Activated B cell treated with CpG ODN at 0.5 μM for 24 hours (primary cell): ENCODE measurements around the gene EXOC3L1. TPM values are rescaled to one million over a fixed set of nuclear protein-coding genes. Genes with fewer than 3 reads are reported as not detected.
A peak's percentile ranks its signal among the peaks of the same experiment; 100 is the strongest.

Experiments used
- ATAC-seq: fragments of 200-7000 bp; cut with Tn5 transposase; one replicate; pipeline ENCODE4 v1.10.0; 2021; ENCODE audit warnings: low read depth, mild to moderate bottlenecking, moderate library complexity
- CTCF ChIA-PET: fragments of 350-600 bp; sonication (Branson Sonifier 250); formaldehyde crosslinking; loops from one replicate; lab custom pipeline; 2021; ENCODE audit warnings: antibody characterized with exemption; lab: Charles Lee
- POLR2A ChIA-PET: fragments of 350-600 bp; sonication (Branson Sonifier 250); formaldehyde crosslinking; loops from one replicate; lab custom pipeline; 2021; ENCODE audit warnings: antibody characterized with exemption; lab: Charles Lee
- DNase-seq: peaks from one replicate; pipeline ENCODE4 v3.0.0; 2022
- H3K27ac Mint-ChIP-seq: one replicate; pipeline ENCODE4 v1.8.0; 2020; ENCODE audit warnings: mixed read lengths
- H3K27me3 Mint-ChIP-seq: one replicate; pipeline ENCODE4 v1.8.0; 2021; ENCODE audit warnings: mixed read lengths
- H3K36me3 Mint-ChIP-seq: one replicate; pipeline ENCODE4 v1.8.0; 2021; ENCODE audit warnings: low read depth, mixed read lengths
- H3K4me1 Mint-ChIP-seq: one replicate; pipeline ENCODE4 v1.8.0; 2021; ENCODE audit warnings: mixed read lengths
- H3K4me3 Mint-ChIP-seq: one replicate; pipeline ENCODE4 v1.8.0; 2020; ENCODE audit warnings: mild to moderate bottlenecking, mixed read lengths
- H3K9me3 Mint-ChIP-seq: one replicate; pipeline ENCODE4 v1.8.0; 2020; ENCODE audit warnings: mixed read lengths
- CTCF ChIP-seq: fragments of 200-600 bp; IDR thresholded peaks from one replicate; pipeline ENCODE4 v1.8.0; 2022; ENCODE audit warnings: antibody characterized with exemption, mild to moderate bottlenecking
- intact Hi-C: fragments of 100-400 bp; cut with micrococcal nuclease; formaldehyde crosslinking; loops from one replicate; pipeline ENCODE4 v1.15.1; 2024
- total RNA-seq: library from RNA; stranded (reverse); gene quantifications from 2 replicates; pipeline ENCODE4 v1.2.3, GENCODE V29; 2022

The EXOC3L1 gene
- total RNA-seq, 1 donor from 2014 or later = not detected

DNA sequence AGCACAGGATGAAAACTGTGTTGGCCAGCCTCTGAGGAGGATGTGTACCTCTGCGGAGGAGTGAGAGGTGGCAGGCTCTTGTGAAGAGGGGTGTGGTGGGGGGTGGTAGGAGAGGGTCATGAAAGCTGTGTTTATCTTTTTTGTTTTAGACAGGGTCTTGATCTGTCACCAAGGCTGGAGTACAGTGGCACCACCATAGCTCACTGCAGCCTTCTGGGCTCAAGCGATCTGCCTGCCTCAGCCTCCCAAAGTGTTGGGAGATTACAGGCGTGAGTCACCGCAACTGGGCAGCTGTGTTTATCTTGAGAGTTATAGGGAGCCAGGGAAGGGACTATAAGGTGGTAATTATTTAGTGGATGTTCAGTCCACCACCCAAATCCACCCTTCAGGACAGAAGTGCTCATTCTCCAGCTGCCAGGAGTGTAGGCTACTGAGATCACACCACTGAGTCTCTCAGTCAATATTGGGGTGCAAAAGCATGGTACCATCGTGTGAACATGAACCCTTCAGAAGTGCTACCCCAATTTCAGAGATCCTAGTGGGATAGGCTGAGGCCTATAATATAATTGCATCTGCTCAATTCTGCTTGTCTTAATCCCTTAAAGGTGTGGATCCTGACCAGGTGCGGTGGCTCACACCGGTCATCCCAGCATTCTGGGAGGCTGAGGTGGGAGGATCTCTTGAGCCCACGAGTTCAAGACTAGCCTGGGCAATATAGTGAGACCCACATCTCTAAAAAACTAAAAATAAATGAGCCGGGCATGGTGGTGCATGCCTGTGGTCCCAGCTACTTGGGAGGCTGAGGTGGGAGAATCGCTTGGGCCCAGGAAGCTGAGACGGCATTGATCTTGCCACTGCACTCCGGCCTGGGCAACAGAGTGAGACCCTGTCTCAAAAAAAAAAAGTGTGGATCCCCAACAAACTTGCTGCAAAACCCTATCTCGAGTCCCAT lies 788 bp upstream of the EXOC3L1 start:
- Mint-ChIP-seq H3K9me3 (no peaks in the 10 kb centered on the region), H3K27ac (no peak overlapping the region), H3K4me3 (peak overlapping the region; percentile 87), H3K36me3 (peaks cover 24% of the 10 kb centered on the region), H3K27me3 (peaks cover 3% of the 10 kb centered on the region), H3K4me1 (peaks cover 27% of the 10 kb centered on the region)
- intact Hi-C loops = no loop called here
- DNase-seq (no peak), ATAC-seq (no peak)
- POLR2A ChIA-PET = no interaction called here
- no peak for TF ChIP-seq CTCF
- CTCF ChIA-PET = no interaction called here

DNA sequence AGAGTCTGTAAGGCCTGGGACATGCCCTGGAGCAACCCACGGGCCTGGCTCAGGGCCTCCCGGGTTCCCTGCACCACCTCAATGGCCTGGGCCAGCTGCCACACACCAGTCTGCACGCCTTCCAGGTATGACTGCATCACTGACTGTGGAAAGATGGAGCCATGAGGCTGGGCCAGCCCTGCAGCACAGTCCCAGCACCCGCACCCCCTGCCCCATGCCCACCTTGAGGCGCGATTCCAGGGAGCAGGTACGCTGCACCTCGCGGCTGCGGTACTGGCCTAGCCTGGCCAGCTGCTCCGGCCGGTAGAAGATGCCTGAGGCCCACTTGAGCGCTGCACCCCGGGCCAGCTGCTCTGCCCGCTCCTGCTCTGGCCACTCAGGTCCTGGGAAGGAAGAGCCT lies 1.1 kb downstream of the EXOC3L1 start:
- CTCF ChIA-PET = no interaction called here
- intact Hi-C loops = no loop called here
- peaks cover 36% of the 10 kb centered on the region for H3K4me1 Mint-ChIP-seq
- no peak overlapping the region for H3K4me3 Mint-ChIP-seq
- H3K27ac Mint-ChIP-seq = no peak overlapping the region
- H3K36me3 Mint-ChIP-seq = peaks cover 7% of the 10 kb centered on the region
- ATAC-seq (no peak), DNase-seq (no peak)
- POLR2A ChIA-PET = no interaction called here
- no peaks in the 10 kb centered on the region for H3K9me3 Mint-ChIP-seq
- no peak for TF ChIP-seq CTCF
- peaks cover 8% of the 10 kb centered on the region for H3K27me3 Mint-ChIP-seq

DNA sequence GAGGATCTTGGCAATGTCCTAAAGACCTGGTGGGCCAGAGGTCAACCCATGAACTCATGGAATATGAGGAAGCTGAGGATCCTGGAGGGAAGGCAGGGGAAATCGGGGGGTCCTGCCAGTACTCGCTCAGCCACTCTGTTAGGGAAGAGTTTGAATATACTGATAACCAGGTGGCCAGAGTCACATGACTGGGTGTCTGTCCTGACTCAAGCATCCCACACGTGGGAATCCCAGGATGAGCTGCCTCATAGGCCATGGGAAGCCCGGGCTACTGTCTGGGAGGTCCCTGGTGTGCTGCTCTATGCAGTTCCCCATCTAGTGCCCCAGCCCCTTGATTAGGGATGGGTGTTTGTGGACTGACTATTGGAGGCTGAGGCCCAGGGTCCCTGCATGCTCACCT lies 1.6 kb downstream of the EXOC3L1 start:
- no peak for TF ChIP-seq CTCF
- POLR2A ChIA-PET = no interaction called here
- peaks cover 3% of the 10 kb centered on the region for H3K36me3 Mint-ChIP-seq
- H3K4me1 Mint-ChIP-seq = peaks cover 32% of the 10 kb centered on the region
- no peak overlapping the region for H3K27ac Mint-ChIP-seq
- intact Hi-C loops = no loop called here
- DNase-seq (no peak), ATAC-seq (no peak)
- H3K4me3 Mint-ChIP-seq = no peak overlapping the region
- H3K9me3 Mint-ChIP-seq = no peaks in the 10 kb centered on the region
- CTCF ChIA-PET = no interaction called here
- peaks cover 8% of the 10 kb centered on the region for H3K27me3 Mint-ChIP-seq

DNA sequence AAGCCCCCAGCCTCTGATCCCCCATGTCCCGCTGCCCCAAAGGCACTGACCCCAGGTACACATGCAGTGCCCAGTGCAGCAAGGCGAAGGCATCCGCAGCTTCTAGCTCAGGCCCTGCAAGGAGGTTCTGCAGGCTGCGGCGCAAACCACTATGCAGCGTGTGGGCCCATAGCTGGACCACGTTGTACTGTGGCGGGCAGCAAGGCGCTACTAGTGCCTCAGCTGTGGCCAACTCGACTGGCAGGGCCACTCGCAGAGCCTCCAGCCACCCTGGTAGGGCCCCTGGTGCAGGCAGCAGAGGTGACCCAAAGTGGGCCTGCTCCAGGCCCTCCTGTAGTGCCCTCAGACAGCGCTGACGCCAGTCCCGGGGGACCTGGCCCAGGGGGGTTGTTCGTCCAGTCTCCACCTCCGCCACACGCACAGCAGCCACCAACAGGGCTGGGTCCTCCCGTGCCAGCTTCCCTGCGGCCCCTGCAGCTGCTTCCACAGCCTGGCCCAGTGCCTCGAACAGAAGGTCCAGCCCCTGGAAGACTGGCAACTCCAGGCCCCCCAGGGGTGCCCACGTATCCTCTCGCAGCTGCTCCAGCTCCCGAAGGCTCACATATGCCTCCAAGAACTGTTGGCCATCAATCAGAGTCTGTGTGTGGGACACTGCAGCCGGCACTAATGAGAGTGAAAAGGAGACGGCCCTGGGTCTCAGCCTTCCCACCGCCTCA lies 2.6 kb downstream of the EXOC3L1 start:
- ChIA-PET POLR2A (no interaction called here), CTCF (interaction anchor here (1.5 kb wide), 1 partner anchor 32 kb away, joined by 4 read pairs; no protein-coding TSS in a partner anchor)
- H3K27me3 Mint-ChIP-seq = peaks cover 8% of the 10 kb centered on the region
- TF ChIP-seq CTCF = no peak
- H3K36me3 Mint-ChIP-seq = no peaks in the 10 kb centered on the region
- intact Hi-C loops = no loop called here
- no peak for DNase-seq
- H3K9me3 Mint-ChIP-seq = no peaks in the 10 kb centered on the region
- H3K4me1 Mint-ChIP-seq = peaks cover 22% of the 10 kb centered on the region
- no peak overlapping the region for H3K4me3 Mint-ChIP-seq
- no peak overlapping the region for H3K27ac Mint-ChIP-seq
- ATAC-seq = no peak

GRCh38 chr16:67186550-67186950 lies 3.4 kb downstream of the EXOC3L1 start:
- intact Hi-C loops = no loop called here
- Mint-ChIP-seq H3K4me3 (peak overlapping the region; percentile 32), H3K27ac (no peak overlapping the region), H3K4me1 (peaks cover 17% of the 10 kb centered on the region), H3K27me3 (peaks cover 8% of the 10 kb centered on the region), H3K36me3 (no peaks in the 10 kb centered on the region), H3K9me3 (no peaks in the 10 kb centered on the region)
- CTCF ChIA-PET = interaction anchor here (1.5 kb wide), 1 partner anchor 31 kb away, joined by 4 read pairs; no protein-coding TSS in a partner anchor
- POLR2A ChIA-PET = interaction anchor here (0.7 kb wide), 1 partner anchor 312 kb away, joined by 4 read pairs; no protein-coding TSS in a partner anchor
- DNase-seq (no peak), ATAC-seq (no peak)
- TF ChIP-seq CTCF = no peak
